ENCODE results near the gene KCNQ1.

DNA sequence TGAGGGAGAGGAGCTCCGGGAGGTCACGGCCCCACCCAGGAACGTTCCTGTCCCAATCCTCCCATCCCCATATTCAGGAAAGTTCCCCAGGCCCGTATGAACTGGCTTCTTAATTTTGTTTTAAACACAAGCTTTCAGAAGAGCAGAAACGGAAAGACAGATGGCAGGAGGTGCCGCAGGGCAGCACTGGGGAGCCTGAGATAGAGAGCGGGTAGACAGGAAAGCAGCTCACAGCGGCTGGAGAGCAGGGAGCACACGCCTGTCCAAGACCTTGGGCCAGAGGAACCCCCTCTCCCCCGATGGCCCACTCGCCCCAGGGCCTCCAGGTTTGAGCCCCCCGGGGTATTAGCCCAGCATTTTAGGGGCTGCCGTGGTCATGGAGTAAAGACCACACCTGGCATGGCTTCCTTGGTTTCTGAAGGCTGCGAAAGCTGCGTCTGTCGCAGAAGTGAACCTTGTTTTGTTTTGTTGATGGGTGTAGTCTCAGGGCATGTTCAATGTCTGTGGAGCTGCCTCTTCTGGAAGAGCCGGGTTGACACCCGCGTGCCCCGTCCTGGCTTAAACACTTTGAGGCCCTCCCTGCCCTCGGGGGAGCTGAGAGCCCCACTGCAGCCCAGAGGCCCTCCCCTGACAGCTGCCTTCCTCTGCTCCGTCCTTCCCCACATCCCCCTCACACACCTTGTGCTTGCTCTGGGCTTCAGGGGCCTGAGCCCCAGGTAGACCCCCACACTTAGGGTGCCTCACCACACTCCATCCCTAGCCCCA, 272.9 kb downstream of the KCNQ1 start:
- no peak for TF ChIP-seq EZH2phosphoT487 (IDR thresholded peaks at IDR 0.05; ENCODE audit: insufficient read depth, low read depth)
- TF ChIP-seq EZH2 (IDR thresholded peaks at IDR 0.05; ENCODE audit: insufficient read depth, poor library complexity, severe bottlenecking), result no peak
